ENCODE measurements around the gene ZSWIM6. TPM values are rescaled to one million over a fixed set of nuclear protein-coding genes. Genes with fewer than 3 reads are reported as not detected.

The ZSWIM6 gene
- total and polyA plus RNA-seq, 2 experiments from 2014 or later: 3.9 to 6.0 TPM

DNA sequence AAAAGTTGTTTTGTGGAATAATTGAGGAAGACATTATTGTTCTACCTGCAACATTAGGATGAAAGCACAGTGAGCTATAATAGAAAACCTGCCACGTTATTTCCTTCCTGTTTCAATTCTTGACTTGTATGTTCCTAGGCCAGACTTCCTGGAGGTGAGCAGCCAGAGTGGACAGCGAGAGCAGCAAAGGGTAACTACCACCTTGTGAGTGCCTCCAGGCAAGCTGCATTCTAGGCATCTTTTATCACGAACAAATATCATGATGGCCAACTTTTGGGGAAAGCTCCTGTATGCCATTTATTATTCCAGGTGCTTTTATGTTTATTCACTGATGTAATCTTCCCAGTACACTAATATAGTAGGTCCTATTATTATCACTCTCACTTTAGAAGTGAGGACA, 34.0 kb upstream of the ZSWIM6 start:
- Histone ChIP-seq H3K27ac (ENCODE audit: low read depth) (no peak overlapping the region), H3K9me2 (ENCODE audit: insufficient read depth) (no peaks in the 10 kb centered on the region; the same call in 1 of the 2 replicates), H3F3A (replicated peaks; ENCODE audit: low read depth) (no peaks in the 10 kb centered on the region), H3K4me1 (ENCODE audit: insufficient read depth) (peaks cover 11% of the 10 kb centered on the region), H3K4me2 (no peak overlapping the region), H4K20me1 (replicated peaks; ENCODE audit: insufficient read depth) (no peaks in the 10 kb centered on the region), H3K4me3 (no peak overlapping the region), H2AFZ (no peak overlapping the region), H3K79me2 (replicated peaks; ENCODE audit: insufficient read depth) (no peaks in the 10 kb centered on the region), H3K27me3 (ENCODE audit: insufficient read depth) (no peaks in the 10 kb centered on the region), H3K36me3 (ENCODE audit: insufficient read depth) (no peaks in the 10 kb centered on the region)
- TF ChIP-seq ZNF114 (CRISPR knock-in tag; IDR thresholded peaks at IDR 0.05): no peak
- no peak for TF ChIP-seq STAT1 (IDR thresholded peaks at IDR 0.05; ENCODE audit: unreplicated experiment)
- no peak for TF ChIP-seq NANOG (IDR thresholded peaks at IDR 0.05; ENCODE audit: borderline replicate concordance)
- ATAC-seq: no peak
- DNase-seq (ENCODE audit: low spot score): no peak
- H3K4me1 Mint-ChIP-seq: peaks cover 19% of the 10 kb centered on the region
- H3K9me3 Mint-ChIP-seq: no peaks in the 10 kb centered on the region
- H3K4me3 Mint-ChIP-seq: no peak overlapping the region
- no peak overlapping the region for H3K27ac Mint-ChIP-seq
- H3K36me3 Mint-ChIP-seq (ENCODE audit: low read depth): no peaks in the 10 kb centered on the region
- no peaks in the 10 kb centered on the region for H3K27me3 Mint-ChIP-seq (ENCODE audit: insufficient read depth, low read depth, poor library complexity)

DNA sequence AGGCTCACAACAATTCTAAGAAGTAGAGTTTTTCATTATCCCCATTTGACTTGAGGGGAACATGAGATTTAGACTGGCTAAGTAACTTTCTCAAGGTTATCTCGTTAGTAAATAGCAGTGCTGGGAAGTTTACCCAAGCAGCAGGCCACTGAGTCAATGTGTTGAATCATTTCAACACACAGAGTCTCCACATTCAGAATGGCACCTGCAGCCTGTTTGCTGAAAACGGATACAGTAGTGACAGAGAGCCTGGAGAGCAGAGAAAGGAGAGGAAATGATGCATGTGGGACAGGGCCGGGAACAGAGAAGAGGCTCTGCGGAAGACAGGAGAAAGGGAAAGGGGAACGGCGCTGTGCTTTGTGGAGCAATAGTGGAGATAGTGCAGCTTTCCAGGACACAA, 33.5 kb upstream of the ZSWIM6 start:
- no peaks in the 10 kb centered on the region for H3F3A ChIP-seq (replicated peaks; ENCODE audit: low read depth)
- no peak for DNase-seq (ENCODE audit: low spot score)
- no peak overlapping the region for H3K27ac ChIP-seq (ENCODE audit: low read depth)
- H3K4me2 ChIP-seq: no peak overlapping the region
- H3K36me3 Mint-ChIP-seq (ENCODE audit: low read depth): no peaks in the 10 kb centered on the region
- H2AFZ ChIP-seq: peak overlapping the region; percentile 66
- H3K27me3 Mint-ChIP-seq (ENCODE audit: insufficient read depth, low read depth, poor library complexity): no peaks in the 10 kb centered on the region
- H3K4me3 Mint-ChIP-seq: no peak overlapping the region
- H3K9me3 Mint-ChIP-seq: no peaks in the 10 kb centered on the region
- H3K36me3 ChIP-seq (ENCODE audit: insufficient read depth): no peaks in the 10 kb centered on the region
- H3K27ac Mint-ChIP-seq: no peak overlapping the region
- no peak overlapping the region for H3K4me3 ChIP-seq
- no peaks in the 10 kb centered on the region; the same call in 1 of the 2 replicates for H3K9me2 ChIP-seq (ENCODE audit: insufficient read depth)
- H3K4me1 Mint-ChIP-seq: peaks cover 19% of the 10 kb centered on the region
- H3K27me3 ChIP-seq (ENCODE audit: insufficient read depth): no peaks in the 10 kb centered on the region
- H3K79me2 ChIP-seq (replicated peaks; ENCODE audit: insufficient read depth): no peaks in the 10 kb centered on the region
- no peak for ATAC-seq
- H3K4me1 ChIP-seq (ENCODE audit: insufficient read depth): peaks cover 11% of the 10 kb centered on the region
- TF ChIP-seq EZH2 (IDR thresholded peaks at IDR 0.05; ENCODE audit: low read depth, unreplicated experiment): no peak
- TF ChIP-seq JUNB (IDR thresholded peaks at IDR 0.05; ENCODE audit: unreplicated experiment): no peak
- no peak for TF ChIP-seq EZH2phosphoT487 (IDR thresholded peaks at IDR 0.05; ENCODE audit: unreplicated experiment)
- TF ChIP-seq ZNF331 (CRISPR knock-in tag; IDR thresholded peaks at IDR 0.05; ENCODE audit: low read depth): no peak
- TF ChIP-seq POLR2AphosphoS5 (IDR thresholded peaks at IDR 0.05; ENCODE audit: low read depth): no peak
- TF ChIP-seq ZNF114 (CRISPR knock-in tag; IDR thresholded peaks at IDR 0.05): no peak
- no peaks in the 10 kb centered on the region for H4K20me1 ChIP-seq (replicated peaks; ENCODE audit: insufficient read depth)

DNA sequence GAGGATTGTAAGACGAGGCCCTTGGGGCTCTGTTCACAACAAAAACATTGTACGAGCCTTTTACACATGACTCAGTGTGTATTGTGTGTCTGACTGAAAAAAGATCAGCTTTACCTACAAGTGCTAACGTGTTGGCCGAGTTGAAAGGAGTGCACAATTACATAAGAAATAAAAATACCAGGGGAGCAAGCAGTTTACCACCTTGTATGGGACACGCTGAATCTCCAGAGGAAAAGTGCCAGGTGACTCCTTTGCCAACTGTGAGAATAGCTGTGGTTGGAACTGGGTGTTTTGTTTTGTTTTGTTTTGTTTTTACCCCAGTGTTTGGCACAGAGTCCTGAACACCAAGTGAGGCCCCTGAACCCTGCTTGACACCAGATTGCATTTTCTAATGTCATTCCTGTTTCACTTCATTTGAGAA, 32.8 kb upstream of the ZSWIM6 start:
- Histone ChIP-seq H3K79me2 (replicated peaks; ENCODE audit: insufficient read depth) (no peaks in the 10 kb centered on the region), H2AFZ (peak overlapping the region; percentile 52; the same call in 1 of the 2 replicates), H3K9me2 (ENCODE audit: insufficient read depth) (no peaks in the 10 kb centered on the region; the same call in 1 of the 2 replicates), H3K4me2 (no peak overlapping the region), H3K4me1 (ENCODE audit: insufficient read depth) (peaks cover 11% of the 10 kb centered on the region), H3K27me3 (ENCODE audit: insufficient read depth) (no peaks in the 10 kb centered on the region), H3K27ac (ENCODE audit: low read depth) (no peak overlapping the region), H4K20me1 (replicated peaks; ENCODE audit: insufficient read depth) (no peaks in the 10 kb centered on the region), H3F3A (replicated peaks; ENCODE audit: low read depth) (no peaks in the 10 kb centered on the region), H3K36me3 (ENCODE audit: insufficient read depth) (no peaks in the 10 kb centered on the region), H3K4me3 (no peak overlapping the region)
- Mint-ChIP-seq H3K4me3 (no peak overlapping the region), H3K27ac (no peak overlapping the region), H3K4me1 (peaks cover 19% of the 10 kb centered on the region), H3K9me3 (no peaks in the 10 kb centered on the region), H3K27me3 (ENCODE audit: insufficient read depth, low read depth, poor library complexity) (peaks cover 2% of the 10 kb centered on the region), H3K36me3 (ENCODE audit: low read depth) (no peaks in the 10 kb centered on the region)
- no peak for DNase-seq (ENCODE audit: low spot score)
- TF ChIP-seq NANOG (IDR thresholded peaks at IDR 0.05; ENCODE audit: borderline replicate concordance) (no peak), POLR2AphosphoS5 (IDR thresholded peaks at IDR 0.05; ENCODE audit: low read depth) (no peak), ZNF331 (CRISPR knock-in tag; IDR thresholded peaks at IDR 0.05; ENCODE audit: low read depth) (no peak), STAT1 (IDR thresholded peaks at IDR 0.05; ENCODE audit: unreplicated experiment) (no peak), CREB1 (CRISPR knock-in tag; IDR thresholded peaks at IDR 0.05; ENCODE audit: low read depth) (no peak), EZH2 (IDR thresholded peaks at IDR 0.05; ENCODE audit: low read depth, unreplicated experiment) (no peak), JUNB (IDR thresholded peaks at IDR 0.05; ENCODE audit: unreplicated experiment) (no peak)
- TF ChIP-seq, protein P1, sequence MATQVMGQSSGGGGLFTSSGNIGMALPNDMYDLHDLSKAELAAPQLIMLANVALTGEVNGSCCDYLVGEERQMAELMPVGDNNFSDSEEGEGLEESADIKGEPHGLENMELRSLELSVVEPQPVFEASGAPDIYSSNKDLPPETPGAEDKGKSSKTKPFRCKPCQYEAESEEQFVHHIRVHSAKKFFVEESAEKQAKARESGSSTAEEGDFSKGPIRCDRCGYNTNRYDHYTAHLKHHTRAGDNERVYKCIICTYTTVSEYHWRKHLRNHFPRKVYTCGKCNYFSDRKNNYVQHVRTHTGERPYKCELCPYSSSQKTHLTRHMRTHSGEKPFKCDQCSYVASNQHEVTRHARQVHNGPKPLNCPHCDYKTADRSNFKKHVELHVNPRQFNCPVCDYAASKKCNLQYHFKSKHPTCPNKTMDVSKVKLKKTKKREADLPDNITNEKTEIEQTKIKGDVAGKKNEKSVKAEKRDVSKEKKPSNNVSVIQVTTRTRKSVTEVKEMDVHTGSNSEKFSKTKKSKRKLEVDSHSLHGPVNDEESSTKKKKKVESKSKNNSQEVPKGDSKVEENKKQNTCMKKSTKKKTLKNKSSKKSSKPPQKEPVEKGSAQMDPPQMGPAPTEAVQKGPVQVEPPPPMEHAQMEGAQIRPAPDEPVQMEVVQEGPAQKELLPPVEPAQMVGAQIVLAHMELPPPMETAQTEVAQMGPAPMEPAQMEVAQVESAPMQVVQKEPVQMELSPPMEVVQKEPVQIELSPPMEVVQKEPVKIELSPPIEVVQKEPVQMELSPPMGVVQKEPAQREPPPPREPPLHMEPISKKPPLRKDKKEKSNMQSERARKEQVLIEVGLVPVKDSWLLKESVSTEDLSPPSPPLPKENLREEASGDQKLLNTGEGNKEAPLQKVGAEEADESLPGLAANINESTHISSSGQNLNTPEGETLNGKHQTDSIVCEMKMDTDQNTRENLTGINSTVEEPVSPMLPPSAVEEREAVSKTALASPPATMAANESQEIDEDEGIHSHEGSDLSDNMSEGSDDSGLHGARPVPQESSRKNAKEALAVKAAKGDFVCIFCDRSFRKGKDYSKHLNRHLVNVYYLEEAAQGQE (IDR thresholded peaks at IDR 0.05; ENCODE audit: unreplicated experiment): no peak
- TF ChIP-seq, protein P2, sequence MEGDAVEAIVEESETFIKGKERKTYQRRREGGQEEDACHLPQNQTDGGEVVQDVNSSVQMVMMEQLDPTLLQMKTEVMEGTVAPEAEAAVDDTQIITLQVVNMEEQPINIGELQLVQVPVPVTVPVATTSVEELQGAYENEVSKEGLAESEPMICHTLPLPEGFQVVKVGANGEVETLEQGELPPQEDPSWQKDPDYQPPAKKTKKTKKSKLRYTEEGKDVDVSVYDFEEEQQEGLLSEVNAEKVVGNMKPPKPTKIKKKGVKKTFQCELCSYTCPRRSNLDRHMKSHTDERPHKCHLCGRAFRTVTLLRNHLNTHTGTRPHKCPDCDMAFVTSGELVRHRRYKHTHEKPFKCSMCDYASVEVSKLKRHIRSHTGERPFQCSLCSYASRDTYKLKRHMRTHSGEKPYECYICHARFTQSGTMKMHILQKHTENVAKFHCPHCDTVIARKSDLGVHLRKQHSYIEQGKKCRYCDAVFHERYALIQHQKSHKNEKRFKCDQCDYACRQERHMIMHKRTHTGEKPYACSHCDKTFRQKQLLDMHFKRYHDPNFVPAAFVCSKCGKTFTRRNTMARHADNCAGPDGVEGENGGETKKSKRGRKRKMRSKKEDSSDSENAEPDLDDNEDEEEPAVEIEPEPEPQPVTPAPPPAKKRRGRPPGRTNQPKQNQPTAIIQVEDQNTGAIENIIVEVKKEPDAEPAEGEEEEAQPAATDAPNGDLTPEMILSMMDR (conservative IDR thresholded peaks at IDR 0.05; ENCODE audit: low read depth in 2 of 2): no peak
- TF ChIP-seq, protein P3, sequence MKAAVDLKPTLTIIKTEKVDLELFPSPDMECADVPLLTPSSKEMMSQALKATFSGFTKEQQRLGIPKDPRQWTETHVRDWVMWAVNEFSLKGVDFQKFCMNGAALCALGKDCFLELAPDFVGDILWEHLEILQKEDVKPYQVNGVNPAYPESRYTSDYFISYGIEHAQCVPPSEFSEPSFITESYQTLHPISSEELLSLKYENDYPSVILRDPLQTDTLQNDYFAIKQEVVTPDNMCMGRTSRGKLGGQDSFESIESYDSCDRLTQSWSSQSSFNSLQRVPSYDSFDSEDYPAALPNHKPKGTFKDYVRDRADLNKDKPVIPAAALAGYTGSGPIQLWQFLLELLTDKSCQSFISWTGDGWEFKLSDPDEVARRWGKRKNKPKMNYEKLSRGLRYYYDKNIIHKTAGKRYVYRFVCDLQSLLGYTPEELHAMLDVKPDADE (IDR thresholded peaks at IDR 0.05): no peak
- no peak for ATAC-seq

Data from GM23338 (cell line).